ENCODE results near the gene SNAP25. TPM values are rescaled to one million over a fixed set of nuclear protein-coding genes. Genes with fewer than 3 reads are reported as not detected.

The SNAP25 gene
- total RNA-seq, 4 donors from 2014 or later = 0.52 TPM; not detected in 3

DNA sequence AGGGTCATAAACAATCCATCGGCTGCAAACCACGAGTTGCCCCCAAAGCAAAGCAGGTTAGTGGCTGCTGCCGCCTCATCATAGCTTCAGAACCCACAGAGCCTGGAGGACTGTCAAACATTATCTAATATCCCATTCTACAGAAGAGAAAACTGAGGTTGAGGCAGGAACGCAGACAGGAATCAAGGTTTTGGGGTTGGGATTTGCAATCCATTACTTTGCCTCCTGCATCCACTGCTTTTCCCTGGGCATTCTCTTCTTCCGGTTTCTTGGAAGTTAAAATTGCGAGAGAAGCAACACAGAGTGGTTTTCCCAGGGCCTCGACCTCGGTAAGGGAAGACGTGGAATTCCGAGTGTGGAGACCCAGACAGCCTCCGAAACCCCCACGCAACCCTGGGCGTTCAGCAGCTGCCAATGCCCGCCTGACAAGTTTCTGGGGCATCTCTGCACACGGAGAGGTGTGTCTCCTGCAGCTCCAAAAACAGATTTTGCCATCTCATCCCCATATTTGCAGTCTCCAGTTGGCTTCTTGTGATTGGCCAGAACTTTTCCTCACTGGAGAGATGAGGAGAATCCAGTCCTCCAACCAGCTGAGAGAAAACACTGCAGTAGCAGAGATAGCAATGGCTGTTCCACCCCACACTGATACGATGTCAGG, 45.5 kb upstream of the SNAP25 start:
- no peak overlapping the region for H3K4me3 ChIP-seq
- 90% methylated on average over 16 of the region's 16 CpGs for WGBS
- TF ChIP-seq, protein P1, sequence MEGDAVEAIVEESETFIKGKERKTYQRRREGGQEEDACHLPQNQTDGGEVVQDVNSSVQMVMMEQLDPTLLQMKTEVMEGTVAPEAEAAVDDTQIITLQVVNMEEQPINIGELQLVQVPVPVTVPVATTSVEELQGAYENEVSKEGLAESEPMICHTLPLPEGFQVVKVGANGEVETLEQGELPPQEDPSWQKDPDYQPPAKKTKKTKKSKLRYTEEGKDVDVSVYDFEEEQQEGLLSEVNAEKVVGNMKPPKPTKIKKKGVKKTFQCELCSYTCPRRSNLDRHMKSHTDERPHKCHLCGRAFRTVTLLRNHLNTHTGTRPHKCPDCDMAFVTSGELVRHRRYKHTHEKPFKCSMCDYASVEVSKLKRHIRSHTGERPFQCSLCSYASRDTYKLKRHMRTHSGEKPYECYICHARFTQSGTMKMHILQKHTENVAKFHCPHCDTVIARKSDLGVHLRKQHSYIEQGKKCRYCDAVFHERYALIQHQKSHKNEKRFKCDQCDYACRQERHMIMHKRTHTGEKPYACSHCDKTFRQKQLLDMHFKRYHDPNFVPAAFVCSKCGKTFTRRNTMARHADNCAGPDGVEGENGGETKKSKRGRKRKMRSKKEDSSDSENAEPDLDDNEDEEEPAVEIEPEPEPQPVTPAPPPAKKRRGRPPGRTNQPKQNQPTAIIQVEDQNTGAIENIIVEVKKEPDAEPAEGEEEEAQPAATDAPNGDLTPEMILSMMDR (IDR thresholded peaks at IDR 0.05) = no peak
- TF ChIP-seq EP300 (IDR thresholded peaks at IDR 0.05) (no peak), POLR2A (IDR thresholded peaks at IDR 0.05) (no peak), POLR2AphosphoS5 (IDR thresholded peaks at IDR 0.05) (no peak)

DNA sequence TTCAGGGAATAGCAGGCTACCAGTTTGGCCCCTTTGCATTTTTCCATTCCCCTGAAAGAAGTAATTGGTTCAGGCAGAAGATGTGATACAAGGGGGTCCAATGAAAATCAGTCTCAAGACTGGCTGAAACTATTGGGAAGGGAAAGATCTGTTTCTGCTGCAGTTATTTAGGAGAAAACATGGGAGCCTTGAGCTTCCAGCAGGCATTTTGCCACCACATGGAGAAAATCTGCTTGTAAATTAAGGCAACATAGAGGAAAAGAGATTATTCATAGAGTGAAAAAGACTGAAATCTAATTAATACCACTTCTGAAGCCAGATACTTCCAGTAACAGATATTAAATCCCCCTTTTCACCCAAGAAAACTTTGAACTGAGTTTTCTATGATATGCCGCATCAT, 44.2 kb upstream of the SNAP25 start:
- no peak overlapping the region for H3K27ac ChIP-seq
- DNase-seq (ENCODE audit: low spot score in 2 of 2) = no peak

More for the DNA sequence above, 45.5 kb upstream of the SNAP25 start:
- no peak for DNase-seq (ENCODE audit: low spot score in 2 of 2)
- no peaks in the 10 kb centered on the region for H3K9me3 ChIP-seq
- peaks cover 9% of the 10 kb centered on the region for H3K4me1 ChIP-seq
- no peak overlapping the region for H3K27ac ChIP-seq
- peaks cover 11% of the 10 kb centered on the region for H3K27me3 ChIP-seq
- H3K36me3 ChIP-seq = no peaks in the 10 kb centered on the region

DNA sequence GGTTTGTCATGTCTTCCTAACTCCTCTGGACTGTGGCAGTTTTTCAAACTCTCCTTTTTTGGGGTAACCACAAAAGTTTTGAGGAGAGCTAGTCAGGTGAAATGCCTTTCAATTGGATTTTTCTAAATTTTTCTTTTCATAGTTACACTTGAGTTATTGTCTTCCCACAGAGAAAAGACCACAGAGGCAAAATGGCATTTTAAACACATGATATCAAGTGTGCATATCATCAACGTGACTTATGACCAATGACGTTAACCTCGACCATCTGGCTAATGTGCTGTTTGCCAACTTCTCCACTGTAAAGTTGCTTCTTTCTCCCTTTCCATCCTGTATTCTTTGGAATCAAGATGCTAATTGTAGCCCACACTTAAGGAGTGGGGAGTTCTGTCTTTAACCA, 41.3 kb upstream of the SNAP25 start:
- TF ChIP-seq EP300 (IDR thresholded peaks at IDR 0.05) (no peak), POLR2A (IDR thresholded peaks at IDR 0.05) (no peak), POLR2AphosphoS5 (IDR thresholded peaks at IDR 0.05) (no peak)
- TF ChIP-seq, protein P1 (IDR thresholded peaks at IDR 0.05) = no peak
- H3K9me3 ChIP-seq = no peaks in the 10 kb centered on the region
- peaks cover 3% of the 10 kb centered on the region for H3K4me1 ChIP-seq
- no peak overlapping the region for H3K4me3 ChIP-seq
- H3K27ac ChIP-seq = no peak overlapping the region
- peaks cover 6% of the 10 kb centered on the region for H3K27me3 ChIP-seq
- no peak for DNase-seq (ENCODE audit: low spot score in 2 of 2)
- 69% methylated on average over 3 of the region's 3 CpGs for WGBS
- no peaks in the 10 kb centered on the region for H3K36me3 ChIP-seq

More for the DNA sequence above, 44.2 kb upstream of the SNAP25 start:
- TF ChIP-seq POLR2AphosphoS5 (IDR thresholded peaks at IDR 0.05) (no peak), EP300 (IDR thresholded peaks at IDR 0.05) (no peak), POLR2A (IDR thresholded peaks at IDR 0.05) (no peak)
- TF ChIP-seq, protein P1 (IDR thresholded peaks at IDR 0.05) = no peak
- Histone ChIP-seq H3K27me3 (peaks cover 11% of the 10 kb centered on the region), H3K9me3 (no peaks in the 10 kb centered on the region), H3K4me1 (peaks cover 9% of the 10 kb centered on the region), H3K4me3 (no peak overlapping the region), H3K36me3 (no peaks in the 10 kb centered on the region)
- 66% methylated on average over 1 of the region's 1 CpG for WGBS

DNA sequence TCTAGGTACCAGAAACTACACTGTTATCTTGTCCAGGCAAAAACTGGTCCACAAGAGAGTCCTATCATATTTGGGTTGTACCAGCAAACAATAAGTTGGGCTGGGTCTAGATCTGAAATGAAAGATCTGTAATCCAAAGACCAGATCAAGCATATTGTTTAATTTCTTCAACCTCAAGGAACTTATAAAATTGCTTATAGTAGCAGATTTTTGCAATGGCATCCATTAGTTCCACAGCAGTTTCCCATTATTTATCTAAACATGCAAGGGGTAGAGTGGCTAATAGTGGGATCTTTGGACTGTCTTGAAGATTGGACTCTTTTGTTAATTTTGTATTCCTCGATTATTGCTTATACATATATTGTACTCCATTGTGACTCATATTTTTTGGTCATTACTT, 40.5 kb upstream of the SNAP25 start:
- no peak for DNase-seq (ENCODE audit: low spot score in 2 of 2)
- TF ChIP-seq, protein P1 (IDR thresholded peaks at IDR 0.05) = no peak
- no peak for TF ChIP-seq EP300 (IDR thresholded peaks at IDR 0.05)
- TF ChIP-seq POLR2A (IDR thresholded peaks at IDR 0.05) = no peak
- no peak for TF ChIP-seq POLR2AphosphoS5 (IDR thresholded peaks at IDR 0.05)
- 76% methylated on average over 1 of the region's 1 CpG for WGBS

DNA sequence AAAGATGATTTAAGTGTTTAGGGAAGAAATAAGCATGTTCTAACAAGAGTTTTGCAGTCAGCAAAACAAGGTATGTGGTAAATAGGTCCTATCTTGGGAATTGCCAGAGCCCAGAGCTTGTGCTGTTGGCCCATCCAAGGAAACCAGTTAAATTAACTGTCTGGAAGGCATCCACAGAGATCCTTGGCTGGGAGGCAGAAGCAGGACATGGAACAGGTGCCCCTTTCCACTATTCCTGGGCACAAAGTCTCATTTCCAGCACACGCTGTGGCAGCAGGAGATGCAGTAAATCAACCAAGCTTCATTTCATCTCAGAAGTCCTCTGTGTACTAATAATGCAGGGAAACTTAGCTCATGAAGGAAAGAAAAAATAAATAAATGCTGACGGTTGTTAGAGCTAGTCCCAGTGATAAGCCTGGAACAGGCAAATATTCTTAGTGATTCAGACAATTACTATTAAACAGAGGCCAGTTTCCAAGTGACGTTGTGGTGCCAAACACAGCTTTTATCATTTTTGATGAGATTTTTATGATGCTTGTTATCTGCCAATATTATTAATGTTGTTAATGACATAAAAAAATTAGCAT, 39.8 kb upstream of the SNAP25 start:
- TF ChIP-seq, protein P1 (IDR thresholded peaks at IDR 0.05) = no peak
- TF ChIP-seq POLR2AphosphoS5 (IDR thresholded peaks at IDR 0.05) = no peak
- TF ChIP-seq POLR2A (IDR thresholded peaks at IDR 0.05) = no peak
- Histone ChIP-seq H3K36me3 (no peaks in the 10 kb centered on the region), H3K4me1 (no peaks in the 10 kb centered on the region), H3K9me3 (no peaks in the 10 kb centered on the region), H3K27ac (no peak overlapping the region), H3K27me3 (no peaks in the 10 kb centered on the region), H3K4me3 (no peak overlapping the region)
- 52% methylated on average over 3 of the region's 3 CpGs for WGBS
- DNase-seq (ENCODE audit: low spot score in 2 of 2) = no peak

More for the DNA sequence above, 40.5 kb upstream of the SNAP25 start:
- no peaks in the 10 kb centered on the region for H3K9me3 ChIP-seq
- H3K4me3 ChIP-seq = no peak overlapping the region
- H3K4me1 ChIP-seq = no peaks in the 10 kb centered on the region
- H3K27ac ChIP-seq = no peak overlapping the region
- H3K27me3 ChIP-seq = peaks cover 3% of the 10 kb centered on the region
- H3K36me3 ChIP-seq = no peaks in the 10 kb centered on the region

Measured in suprapubic skin (tissue), 4 donors.